WTC11 (cell line): ENCODE data around the gene WNK3. TPM values are rescaled to one million over a fixed set of nuclear protein-coding genes. Genes with fewer than 3 reads are reported as not detected.

ENCODE experiments used
- ATAC-seq: fragments of 200-7000 bp; cut with Tn5 transposase; 2 replicates; pipeline ENCODE4 v1.10.0; 2021; ENCODE audit warnings: mild to moderate bottlenecking, moderate library complexity
- CTCF ChIA-PET: fragments of 300-600 bp; sonication (Branson Sonifier 250); formaldehyde crosslinking; loops from one replicate; lab custom pipeline; 2021; ENCODE audit warnings: antibody characterized with exemption; lab: Charles Lee
- POLR2A ChIA-PET: fragments of 350-600 bp; sonication (Branson Sonifier 250); formaldehyde crosslinking; loops from one replicate; lab custom pipeline; 2021; ENCODE audit warnings: antibody characterized with exemption; lab: Charles Lee
- DNase-seq: peaks from one replicate; pipeline ENCODE4 v3.0.0; 2021; ENCODE audit warnings: low spot score
- H3K27ac Mint-ChIP-seq: 2 replicates; pipeline ENCODE4 v1.8.0; 2021; ENCODE audit warnings: mixed read lengths
- H3K27me3 Mint-ChIP-seq: 2 replicates; pipeline ENCODE4 v1.8.0; 2021; ENCODE audit warnings: low read depth, mild to moderate bottlenecking, moderate library complexity, mixed read lengths
- H3K36me3 Mint-ChIP-seq: 2 replicates; pipeline ENCODE4 v1.8.0; 2021; ENCODE audit warnings: mixed read lengths
- H3K4me1 Mint-ChIP-seq: 2 replicates; pipeline ENCODE4 v1.8.0; 2022; ENCODE audit warnings: mixed read lengths
- H3K4me3 Mint-ChIP-seq: 2 replicates; pipeline ENCODE4 v1.8.0; 2021; ENCODE audit warnings: mild to moderate bottlenecking, moderate library complexity, mixed read lengths
- H3K9me3 Mint-ChIP-seq: 2 replicates; pipeline ENCODE4 v1.8.0; 2021; ENCODE audit warnings: mixed read lengths
- ELF4 ChIP-seq: sonication (generic); formaldehyde crosslinking; IDR thresholded peaks from 2 replicates; pipeline ENCODE4 v1.8.1; 2022; ENCODE audit warnings: low read depth, mild to moderate bottlenecking, moderate library complexity, missing genetic modification reagents
- HMGA2 ChIP-seq: fragments of 250-450 bp; sonication (Bioruptor Pico); IDR thresholded peaks from 2 replicates; pipeline ENCODE4 v1.4.0; 2021; ENCODE audit warnings: mild to moderate bottlenecking, moderate library complexity
- KAT7 ChIP-seq: sonication (generic); formaldehyde crosslinking; IDR thresholded peaks from 2 replicates; pipeline ENCODE4 v1.8.1; 2023; ENCODE audit warnings: missing genetic modification reagents, mild to moderate bottlenecking, borderline replicate concordance
- MYBL2 ChIP-seq: sonication (generic); formaldehyde crosslinking; IDR thresholded peaks from 2 replicates; pipeline ENCODE4 v1.8.1; 2023; ENCODE audit warnings: mild to moderate bottlenecking, moderate library complexity, missing genetic modification reagents
- NFATC4 ChIP-seq: fragments of 250-450 bp; sonication (Bioruptor Pico); IDR thresholded peaks from 2 replicates; pipeline ENCODE4 v1.9.0; 2021; ENCODE audit warnings: mild to moderate bottlenecking
- RORB ChIP-seq: fragments of 250-450 bp; sonication (Bioruptor Pico); IDR thresholded peaks from 2 replicates; pipeline ENCODE4 v1.9.0; 2021; ENCODE audit warnings: mild to moderate bottlenecking
- ZNF423 ChIP-seq: fragments of 250-450 bp; sonication (Bioruptor Pico); IDR thresholded peaks from 2 replicates; pipeline ENCODE4 v2.1.2; 2022; ENCODE audit warnings: mild to moderate bottlenecking, moderate library complexity
- total RNA-seq: library from RNA; stranded (reverse); gene quantifications from 3 replicates; pipeline ENCODE4 v1.2.3, GENCODE V29; 2021
- TF ChIP-seq, protein P1 (sequence below): sonication (generic); formaldehyde crosslinking; IDR thresholded peaks from 2 replicates; pipeline ENCODE4 v1.8.1; 2022; ENCODE audit warnings: low read depth, missing genetic modification reagents, borderline replicate concordance
- TF ChIP-seq, protein P2 (sequence below): sonication (generic); formaldehyde crosslinking; IDR thresholded peaks from 2 replicates; pipeline ENCODE4 v1.8.1; 2023; ENCODE audit warnings: mild to moderate bottlenecking, missing genetic modification reagents
- TF ChIP-seq, protein P3 (sequence below): sonication (generic); formaldehyde crosslinking; IDR thresholded peaks from 2 replicates; pipeline ENCODE4 v1.8.1; 2022; ENCODE audit warnings: low read depth, mild to moderate bottlenecking, moderate library complexity, missing genetic modification reagents, borderline replicate concordance
- TF ChIP-seq, protein P4 (sequence below): fragments of 250-450 bp; sonication (Bioruptor Pico); IDR thresholded peaks from 2 replicates; pipeline ENCODE4 v1.9.0; 2021; ENCODE audit warnings: mild to moderate bottlenecking
- TF ChIP-seq, protein P5 (sequence below): sonication (generic); formaldehyde crosslinking; IDR thresholded peaks from 2 replicates; pipeline ENCODE4 v1.8.1; 2023; ENCODE audit warnings: mild to moderate bottlenecking, missing genetic modification reagents, moderate library complexity
- TF ChIP-seq, protein P6 (sequence below): sonication (generic); formaldehyde crosslinking; IDR thresholded peaks from 2 replicates; pipeline ENCODE4 v1.8.0; 2022; ENCODE audit warnings: mild to moderate bottlenecking, missing genetic modification reagents
- TF ChIP-seq, protein P7 (sequence below): sonication (generic); formaldehyde crosslinking; IDR thresholded peaks from 2 replicates; pipeline ENCODE4 v1.8.1; 2023; ENCODE audit warnings: mild to moderate bottlenecking, moderate library complexity, missing genetic modification reagents
- TF ChIP-seq, protein P8 (sequence below): fragments of 250-450 bp; sonication (Bioruptor Pico); conservative IDR thresholded peaks from 2 replicates; pipeline ENCODE4 v1.9.0; 2021; ENCODE audit warnings: mild to moderate bottlenecking

Gene WNK3
- total RNA-seq, 1 experiment from 2014 or later = 27.5 TPM

DNA sequence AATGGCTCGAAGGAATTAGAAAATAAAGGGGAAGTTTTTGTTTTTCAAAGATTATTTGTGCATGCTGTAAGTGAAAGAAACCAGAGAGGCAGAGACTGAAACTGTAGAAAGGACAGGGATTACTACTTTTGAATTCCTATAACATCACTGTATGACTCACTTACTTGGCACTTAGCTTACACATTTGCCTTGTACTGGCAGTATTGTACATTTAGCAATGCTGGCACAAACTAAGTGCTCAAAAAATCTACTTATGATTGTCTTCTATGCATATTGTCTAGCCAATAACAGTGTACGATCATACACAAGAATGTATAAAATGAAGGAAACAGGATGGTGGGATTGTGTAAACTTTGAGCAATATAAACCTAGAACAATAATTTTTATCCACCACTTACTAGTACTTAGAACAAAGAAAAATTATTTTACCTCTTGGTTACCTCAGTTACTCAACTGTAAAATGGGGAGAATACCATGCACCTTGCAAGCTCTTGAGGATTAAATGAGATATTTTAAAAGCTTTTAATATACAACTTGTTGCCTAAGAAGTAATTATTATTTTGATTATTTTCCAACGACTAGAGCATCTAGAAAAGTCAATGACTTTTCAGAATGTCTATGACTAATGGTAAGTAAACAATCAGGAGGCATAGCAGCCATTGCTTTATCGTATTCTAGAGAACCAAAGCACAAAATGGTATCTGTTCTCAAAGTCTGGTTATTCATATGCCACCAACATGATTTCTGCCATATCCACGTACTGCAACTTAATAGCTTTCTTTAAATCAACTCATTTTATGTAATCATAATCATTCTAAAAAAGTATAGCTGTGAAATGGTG, 179.5 kb downstream of the WNK3 start:
- Mint-ChIP-seq H3K36me3 (peaks cover 23% of the 10 kb centered on the region), H3K9me3 (no peaks in the 10 kb centered on the region), H3K4me3 (no peak overlapping the region), H3K27ac (peak overlapping the region; percentile 15; the same call in 1 of the 2 replicates)
- ChIA-PET CTCF (no interaction called here), POLR2A (no interaction called here)
- DNase-seq (no peak), ATAC-seq (no peak)
- no peak for TF ChIP-seq HMGA2
- no peak for TF ChIP-seq ELF4 (CRISPR knock-in tag)
- TF ChIP-seq, protein P1, sequence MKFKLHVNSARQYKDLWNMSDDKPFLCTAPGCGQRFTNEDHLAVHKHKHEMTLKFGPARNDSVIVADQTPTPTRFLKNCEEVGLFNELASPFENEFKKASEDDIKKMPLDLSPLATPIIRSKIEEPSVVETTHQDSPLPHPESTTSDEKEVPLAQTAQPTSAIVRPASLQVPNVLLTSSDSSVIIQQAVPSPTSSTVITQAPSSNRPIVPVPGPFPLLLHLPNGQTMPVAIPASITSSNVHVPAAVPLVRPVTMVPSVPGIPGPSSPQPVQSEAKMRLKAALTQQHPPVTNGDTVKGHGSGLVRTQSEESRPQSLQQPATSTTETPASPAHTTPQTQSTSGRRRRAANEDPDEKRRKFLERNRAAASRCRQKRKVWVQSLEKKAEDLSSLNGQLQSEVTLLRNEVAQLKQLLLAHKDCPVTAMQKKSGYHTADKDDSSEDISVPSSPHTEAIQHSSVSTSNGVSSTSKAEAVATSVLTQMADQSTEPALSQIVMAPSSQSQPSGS (CRISPR knock-in tag) = no peak
- TF ChIP-seq, protein P2, sequence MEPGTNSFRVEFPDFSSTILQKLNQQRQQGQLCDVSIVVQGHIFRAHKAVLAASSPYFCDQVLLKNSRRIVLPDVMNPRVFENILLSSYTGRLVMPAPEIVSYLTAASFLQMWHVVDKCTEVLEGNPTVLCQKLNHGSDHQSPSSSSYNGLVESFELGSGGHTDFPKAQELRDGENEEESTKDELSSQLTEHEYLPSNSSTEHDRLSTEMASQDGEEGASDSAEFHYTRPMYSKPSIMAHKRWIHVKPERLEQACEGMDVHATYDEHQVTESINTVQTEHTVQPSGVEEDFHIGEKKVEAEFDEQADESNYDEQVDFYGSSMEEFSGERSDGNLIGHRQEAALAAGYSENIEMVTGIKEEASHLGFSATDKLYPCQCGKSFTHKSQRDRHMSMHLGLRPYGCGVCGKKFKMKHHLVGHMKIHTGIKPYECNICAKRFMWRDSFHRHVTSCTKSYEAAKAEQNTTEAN (CRISPR knock-in tag) = no peak
- TF ChIP-seq MYBL2 (CRISPR knock-in tag) = no peak
- TF ChIP-seq, protein P3, sequence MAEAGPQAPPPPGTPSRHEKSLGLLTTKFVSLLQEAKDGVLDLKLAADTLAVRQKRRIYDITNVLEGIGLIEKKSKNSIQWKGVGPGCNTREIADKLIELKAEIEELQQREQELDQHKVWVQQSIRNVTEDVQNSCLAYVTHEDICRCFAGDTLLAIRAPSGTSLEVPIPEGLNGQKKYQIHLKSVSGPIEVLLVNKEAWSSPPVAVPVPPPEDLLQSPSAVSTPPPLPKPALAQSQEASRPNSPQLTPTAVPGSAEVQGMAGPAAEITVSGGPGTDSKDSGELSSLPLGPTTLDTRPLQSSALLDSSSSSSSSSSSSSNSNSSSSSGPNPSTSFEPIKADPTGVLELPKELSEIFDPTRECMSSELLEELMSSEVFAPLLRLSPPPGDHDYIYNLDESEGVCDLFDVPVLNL (CRISPR knock-in tag) = no peak
- no peak for TF ChIP-seq NFATC4
- TF ChIP-seq, protein P4, sequence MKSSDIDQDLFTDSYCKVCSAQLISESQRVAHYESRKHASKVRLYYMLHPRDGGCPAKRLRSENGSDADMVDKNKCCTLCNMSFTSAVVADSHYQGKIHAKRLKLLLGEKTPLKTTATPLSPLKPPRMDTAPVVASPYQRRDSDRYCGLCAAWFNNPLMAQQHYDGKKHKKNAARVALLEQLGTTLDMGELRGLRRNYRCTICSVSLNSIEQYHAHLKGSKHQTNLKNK (CRISPR knock-in tag) = no peak
- no peak for TF ChIP-seq KAT7 (CRISPR knock-in tag)
- TF ChIP-seq ZNF423 (CRISPR knock-in tag) = no peak
- TF ChIP-seq, protein P5, sequence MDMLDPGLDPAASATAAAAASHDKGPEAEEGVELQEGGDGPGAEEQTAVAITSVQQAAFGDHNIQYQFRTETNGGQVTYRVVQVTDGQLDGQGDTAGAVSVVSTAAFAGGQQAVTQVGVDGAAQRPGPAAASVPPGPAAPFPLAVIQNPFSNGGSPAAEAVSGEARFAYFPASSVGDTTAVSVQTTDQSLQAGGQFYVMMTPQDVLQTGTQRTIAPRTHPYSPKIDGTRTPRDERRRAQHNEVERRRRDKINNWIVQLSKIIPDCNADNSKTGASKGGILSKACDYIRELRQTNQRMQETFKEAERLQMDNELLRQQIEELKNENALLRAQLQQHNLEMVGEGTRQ = no peak
- TF ChIP-seq, protein P6, sequence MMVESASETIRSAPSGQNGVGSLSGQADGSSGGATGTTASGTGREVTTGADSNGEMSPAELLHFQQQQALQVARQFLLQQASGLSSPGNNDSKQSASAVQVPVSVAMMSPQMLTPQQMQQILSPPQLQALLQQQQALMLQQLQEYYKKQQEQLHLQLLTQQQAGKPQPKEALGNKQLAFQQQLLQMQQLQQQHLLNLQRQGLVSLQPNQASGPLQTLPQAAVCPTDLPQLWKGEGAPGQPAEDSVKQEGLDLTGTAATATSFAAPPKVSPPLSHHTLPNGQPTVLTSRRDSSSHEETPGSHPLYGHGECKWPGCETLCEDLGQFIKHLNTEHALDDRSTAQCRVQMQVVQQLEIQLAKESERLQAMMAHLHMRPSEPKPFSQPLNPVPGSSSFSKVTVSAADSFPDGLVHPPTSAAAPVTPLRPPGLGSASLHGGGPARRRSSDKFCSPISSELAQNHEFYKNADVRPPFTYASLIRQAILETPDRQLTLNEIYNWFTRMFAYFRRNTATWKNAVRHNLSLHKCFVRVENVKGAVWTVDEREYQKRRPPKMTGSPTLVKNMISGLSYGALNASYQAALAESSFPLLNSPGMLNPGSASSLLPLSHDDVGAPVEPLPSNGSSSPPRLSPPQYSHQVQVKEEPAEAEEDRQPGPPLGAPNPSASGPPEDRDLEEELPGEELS (CRISPR knock-in tag) = no peak
- TF ChIP-seq, protein P7, sequence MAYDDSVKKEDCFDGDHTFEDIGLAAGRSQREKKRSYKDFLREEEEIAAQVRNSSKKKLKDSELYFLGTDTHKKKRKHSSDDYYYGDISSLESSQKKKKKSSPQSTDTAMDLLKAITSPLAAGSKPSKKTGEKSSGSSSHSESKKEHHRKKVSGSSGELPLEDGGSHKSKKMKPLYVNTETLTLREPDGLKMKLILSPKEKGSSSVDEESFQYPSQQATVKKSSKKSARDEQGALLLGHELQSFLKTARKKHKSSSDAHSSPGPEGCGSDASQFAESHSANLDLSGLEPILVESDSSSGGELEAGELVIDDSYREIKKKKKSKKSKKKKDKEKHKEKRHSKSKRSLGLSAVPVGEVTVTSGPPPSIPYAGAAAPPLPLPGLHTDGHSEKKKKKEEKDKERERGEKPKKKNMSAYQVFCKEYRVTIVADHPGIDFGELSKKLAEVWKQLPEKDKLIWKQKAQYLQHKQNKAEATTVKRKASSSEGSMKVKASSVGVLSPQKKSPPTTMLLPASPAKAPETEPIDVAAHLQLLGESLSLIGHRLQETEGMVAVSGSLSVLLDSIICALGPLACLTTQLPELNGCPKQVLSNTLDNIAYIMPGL = no peak
- TF ChIP-seq, all 79 proteins: peak for 0
- Mint-ChIP-seq H3K27me3 (no peaks in the 10 kb centered on the region), H3K4me1 (peaks cover 31% of the 10 kb centered on the region)

DNA sequence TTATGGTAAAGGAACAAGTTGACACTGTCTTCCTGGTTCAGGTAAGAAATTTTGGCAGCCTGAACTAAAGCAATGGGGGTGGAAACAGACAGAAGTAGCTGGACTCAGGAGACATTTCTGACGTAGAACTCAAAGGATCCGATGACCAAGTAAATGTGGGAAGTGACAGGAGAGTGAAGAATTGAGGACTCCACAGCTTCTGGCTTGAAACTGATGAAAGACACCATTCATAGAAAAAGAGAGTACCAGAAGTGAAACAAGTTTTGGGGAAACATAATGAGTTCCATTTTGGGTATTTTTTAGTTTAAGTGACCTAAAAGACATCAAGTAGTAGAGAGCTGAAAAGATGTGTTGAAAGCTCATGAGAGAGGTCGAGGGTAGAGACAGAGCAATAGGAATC, 180.5 kb downstream of the WNK3 start:
- Mint-ChIP-seq H3K4me1 (peaks cover 31% of the 10 kb centered on the region), H3K4me3 (no peak overlapping the region), H3K36me3 (peaks cover 23% of the 10 kb centered on the region), H3K27me3 (no peaks in the 10 kb centered on the region), H3K9me3 (no peaks in the 10 kb centered on the region)
- POLR2A ChIA-PET = no interaction called here
- ATAC-seq = no peak
- no peak for DNase-seq
- TF ChIP-seq, protein P8, sequence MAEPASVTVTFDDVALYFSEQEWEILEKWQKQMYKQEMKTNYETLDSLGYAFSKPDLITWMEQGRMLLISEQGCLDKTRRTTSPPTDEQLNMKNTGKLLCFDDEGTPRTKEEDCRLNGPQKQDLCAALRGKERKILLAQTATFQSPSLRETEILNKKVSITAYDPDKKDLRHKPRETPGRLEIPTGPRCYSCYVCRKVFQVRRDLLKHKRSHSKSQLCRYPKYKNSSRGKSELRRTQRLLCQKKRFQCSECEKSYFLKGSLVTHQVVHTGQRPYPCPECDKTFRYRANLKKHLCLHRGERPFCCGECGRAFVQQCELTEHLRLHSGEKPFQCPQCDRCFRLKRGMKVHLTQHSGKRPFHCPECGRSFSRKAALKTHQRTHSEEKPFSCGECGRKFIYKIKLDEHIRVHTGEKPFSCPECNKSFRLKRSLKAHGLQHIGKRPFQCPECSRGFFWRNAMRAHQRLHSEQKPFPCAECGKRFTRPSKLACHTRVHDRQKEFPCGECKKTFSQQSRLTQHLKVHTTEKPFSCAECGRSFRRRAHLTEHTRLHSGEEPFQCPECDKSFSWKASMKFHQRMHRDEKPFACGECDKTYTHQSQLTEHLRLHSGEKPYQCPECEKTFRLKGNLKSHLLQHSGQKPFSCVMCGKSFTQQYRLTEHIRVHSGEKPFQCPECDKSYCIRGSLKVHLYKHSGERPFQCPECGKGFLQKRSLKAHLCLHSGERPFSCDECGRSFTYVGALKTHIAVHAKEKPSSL (CRISPR knock-in tag) = no peak
- no peak for TF ChIP-seq RORB (CRISPR knock-in tag)
- TF ChIP-seq, all 79 proteins: peak for 0
- CTCF ChIA-PET = no interaction called here
- H3K27ac Mint-ChIP-seq = peak overlapping the region; percentile 15; the same call in 1 of the 2 replicates
